ENCODE data around the gene AMIGO3.

The AMIGO3 gene

DNA sequence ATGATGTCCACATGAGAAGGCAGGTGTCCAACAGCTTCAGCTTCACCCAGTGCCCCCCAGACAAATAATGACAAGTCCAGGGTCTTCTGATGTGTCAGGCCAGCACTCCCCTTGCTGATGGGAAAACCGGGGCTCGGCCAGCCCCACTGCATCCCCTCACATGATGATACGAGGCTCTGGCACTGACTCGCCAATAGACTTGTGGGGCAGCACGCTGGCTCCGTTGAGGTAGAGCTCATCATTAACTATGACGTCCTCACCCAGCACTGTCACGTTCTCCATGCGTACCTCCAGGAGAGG lies 2.1 kb upstream of the AMIGO3 start:
- no peak for TF ChIP-seq CTCF (IDR thresholded peaks at IDR 0.05; ENCODE audit: low read depth, low read length)
- H3K4me3 ChIP-seq (ENCODE audit: low read depth, low read length), result no peak overlapping the region

DNA sequence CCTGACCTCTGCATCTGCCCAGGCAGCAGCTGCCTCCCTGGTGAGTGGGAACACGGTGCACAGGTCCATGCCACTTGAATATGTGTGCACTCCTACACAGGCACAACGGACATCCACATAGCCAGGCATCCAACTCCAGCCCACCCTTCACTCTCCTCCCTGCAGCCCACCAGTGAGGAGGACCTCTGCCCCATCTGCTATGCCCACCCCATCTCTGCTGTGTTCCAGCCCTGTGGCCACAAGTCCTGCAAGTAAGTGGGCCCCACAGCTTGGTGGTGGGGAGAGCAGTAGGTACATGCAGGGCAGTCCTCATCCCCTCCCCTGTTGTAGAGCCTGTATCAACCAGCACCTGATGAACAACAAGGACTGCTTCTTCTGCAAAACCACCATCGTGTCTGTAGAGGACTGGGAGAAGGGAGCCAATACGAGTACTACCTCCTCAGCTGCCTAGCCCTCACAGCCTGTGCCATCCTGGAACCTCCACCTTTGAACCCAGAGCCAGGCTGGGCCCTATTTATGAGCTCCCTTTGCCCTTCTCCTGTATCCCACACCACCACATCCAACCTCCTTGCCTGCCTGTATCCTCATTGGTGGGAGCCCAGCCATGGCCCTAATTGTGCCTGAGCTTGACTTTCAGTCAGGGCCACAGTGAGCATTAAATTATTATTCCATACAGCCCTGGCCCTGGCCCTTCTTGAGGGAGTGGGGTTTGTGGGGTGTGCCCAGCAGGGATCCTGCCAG lies 1.5 kb upstream of the AMIGO3 start:
- no peak for TF ChIP-seq CTCF (IDR thresholded peaks at IDR 0.05; ENCODE audit: low read depth, low read length)
- H3K4me3 ChIP-seq (ENCODE audit: low read depth, low read length), result no peak overlapping the region

GRCh38 chr3:49718858-49719213 lies 648 bp downstream of the AMIGO3 start:
- H3K4me3 ChIP-seq (ENCODE audit: low read depth, low read length), result peak overlapping the region; percentile 48; the same call in 1 of the 2 replicates
- TF ChIP-seq CTCF (IDR thresholded peaks at IDR 0.05; ENCODE audit: low read depth, low read length), result no peak

DNA sequence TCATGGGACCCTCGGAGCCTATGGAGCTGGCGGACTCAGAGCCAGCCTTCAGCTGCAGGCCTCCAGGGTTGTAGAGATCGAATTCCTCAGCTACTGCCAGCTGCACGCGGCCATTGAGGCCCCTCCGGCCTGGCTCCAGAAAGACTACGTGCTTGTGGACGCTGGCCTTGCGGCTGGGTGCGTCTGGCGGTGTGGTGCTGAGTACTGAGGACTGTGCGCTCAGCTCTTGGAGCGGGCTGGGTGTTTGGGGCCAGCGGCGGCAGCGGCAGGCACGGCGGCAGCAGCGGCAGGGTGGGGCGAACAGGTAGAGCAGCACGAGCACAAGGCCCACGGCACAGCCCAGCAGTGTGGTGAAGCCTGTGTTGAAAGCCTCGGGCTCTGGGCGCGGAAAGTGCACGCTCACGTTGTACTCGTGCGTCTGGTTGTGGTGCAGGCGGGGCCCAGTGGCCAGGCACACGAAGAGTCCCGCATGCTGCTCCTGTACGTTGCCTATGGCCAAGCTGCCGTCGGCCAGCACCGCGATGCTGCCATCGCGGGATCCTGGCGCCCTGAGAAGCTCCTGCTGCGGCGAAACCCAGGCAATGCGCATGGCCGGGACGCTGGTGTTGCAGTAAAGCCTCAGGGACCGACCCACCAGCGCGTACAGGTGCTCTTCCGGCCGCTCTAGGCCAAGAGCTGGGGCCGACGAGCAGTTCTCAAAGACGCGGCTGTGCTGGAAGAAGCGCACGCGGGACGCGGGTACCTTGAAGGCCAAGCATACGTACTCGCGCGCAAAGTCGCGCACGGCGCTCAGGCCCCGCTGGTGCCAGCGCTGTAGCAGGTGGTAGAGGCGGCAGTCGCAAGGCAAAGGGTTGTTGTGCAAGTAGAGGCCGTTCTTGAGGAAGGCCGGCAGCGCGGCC lies 1.3 kb downstream of the AMIGO3 start:
- no peak overlapping the region for H3K4me3 ChIP-seq (ENCODE audit: low read depth, low read length)
- TF ChIP-seq CTCF (IDR thresholded peaks at IDR 0.05; ENCODE audit: low read depth, low read length), result no peak

DNA sequence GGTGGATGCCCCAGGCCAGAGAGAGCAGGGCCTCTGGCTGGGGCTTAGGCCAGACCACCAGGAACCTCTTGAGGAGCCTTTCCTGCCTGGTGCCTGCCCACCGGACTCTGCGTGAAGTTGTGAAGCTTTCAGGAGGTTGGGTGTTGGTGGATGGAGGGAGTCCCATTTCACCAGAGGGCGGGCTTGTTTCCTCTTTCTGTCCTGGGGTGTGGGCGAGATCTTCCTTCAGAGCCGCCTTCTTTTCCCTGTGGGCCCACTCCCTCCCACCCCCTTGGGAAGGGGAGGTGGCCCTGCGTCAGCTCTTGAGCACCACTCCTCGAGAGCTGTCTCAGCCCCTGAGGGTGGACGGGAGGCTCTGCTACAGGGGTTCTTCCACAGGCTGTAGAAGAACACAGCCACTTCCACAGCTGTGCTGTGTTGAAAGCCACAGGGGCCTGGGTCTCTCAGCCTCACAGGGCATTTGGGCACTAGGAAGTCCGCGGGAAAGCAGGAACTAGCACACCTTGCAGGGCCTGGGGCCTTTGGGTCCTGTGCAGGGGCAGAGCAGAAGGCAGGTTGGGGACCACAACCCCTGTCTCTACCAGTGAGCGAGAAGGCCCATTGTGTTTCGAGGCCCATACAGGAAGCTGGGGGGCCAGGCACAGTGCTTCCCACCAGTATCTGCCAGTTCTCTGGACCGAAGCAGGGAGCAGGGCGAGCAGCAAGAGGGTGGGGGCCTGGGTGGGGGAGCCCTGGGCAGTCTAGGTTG lies 2.1 kb downstream of the AMIGO3 start:
- H3K4me3 ChIP-seq (ENCODE audit: low read depth, low read length), result no peak overlapping the region
- no peak for TF ChIP-seq CTCF (IDR thresholded peaks at IDR 0.05; ENCODE audit: low read depth, low read length)

DNA sequence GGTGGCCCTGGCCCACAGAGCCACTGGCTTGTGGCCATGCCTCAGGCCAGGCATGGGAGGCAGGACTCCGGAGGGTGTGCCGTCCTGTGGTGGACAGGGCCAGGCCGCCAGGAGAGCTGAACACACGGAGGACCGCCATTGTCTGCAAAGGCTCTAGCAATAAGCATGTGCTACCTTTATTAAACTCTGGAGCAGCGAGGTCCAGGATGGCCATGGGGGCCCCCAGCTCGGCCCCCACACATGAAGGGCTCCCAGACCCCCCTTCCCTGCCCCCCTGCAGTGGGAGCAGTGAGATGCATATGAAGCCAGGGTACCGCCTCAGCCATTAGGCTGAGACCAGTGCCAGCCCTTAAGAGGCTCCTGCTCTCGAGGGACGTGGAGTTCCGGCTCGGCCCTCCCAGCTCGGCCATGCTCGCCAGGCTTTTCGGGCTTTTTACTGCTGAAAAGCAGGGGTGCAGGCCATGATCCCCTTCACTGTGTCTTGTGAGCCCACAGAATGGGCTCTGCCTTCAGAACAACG lies 2.7 kb downstream of the AMIGO3 start:
- no peak for TF ChIP-seq CTCF (IDR thresholded peaks at IDR 0.05; ENCODE audit: low read depth, low read length)
- H3K4me3 ChIP-seq (ENCODE audit: low read depth, low read length), result no peak overlapping the region

Data from WI38 (cell line).